GM04504 (cell line): ENCODE data around the gene LGR4.

Experiments used
- DNase-seq: peaks from one replicate; pipeline ENCODE4 v3.0.0-alpha.2; 2012; ENCODE audit warnings: low read depth

The LGR4 gene

DNA sequence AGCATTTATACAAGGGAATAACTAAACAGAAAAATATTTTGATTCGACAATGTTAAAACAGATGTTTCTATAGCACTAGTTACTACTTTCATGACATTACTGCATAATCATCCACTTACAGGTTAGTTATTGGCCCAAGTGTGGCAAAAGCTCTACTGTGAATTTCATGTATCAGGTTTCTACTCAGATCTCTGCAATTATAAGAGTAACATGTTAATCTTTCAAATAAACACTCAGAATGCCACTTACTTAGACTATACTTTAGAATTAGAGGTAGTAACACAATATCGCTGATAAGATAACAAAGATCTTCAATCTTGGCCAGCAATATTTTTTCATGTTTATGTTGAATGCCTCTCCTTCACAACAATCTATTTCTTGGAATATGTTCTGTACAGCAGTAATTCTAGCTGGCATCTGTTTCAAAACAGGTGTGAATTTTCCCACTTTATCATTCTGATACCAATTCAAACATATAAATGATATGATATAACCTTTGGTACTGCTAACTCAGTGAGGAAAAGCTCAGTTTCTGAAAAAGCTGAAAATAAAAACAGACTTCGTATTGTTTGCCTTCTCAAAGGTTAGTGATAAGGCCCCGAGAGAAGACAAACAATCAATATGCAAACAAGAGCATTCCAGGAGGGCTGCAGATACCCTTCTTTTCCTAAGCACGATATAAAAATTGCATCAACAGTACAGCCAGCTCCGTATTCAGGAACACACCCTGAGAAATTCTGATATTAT is 98.6 kb downstream of the LGR4 start:
- no peak for DNase-seq

DNA sequence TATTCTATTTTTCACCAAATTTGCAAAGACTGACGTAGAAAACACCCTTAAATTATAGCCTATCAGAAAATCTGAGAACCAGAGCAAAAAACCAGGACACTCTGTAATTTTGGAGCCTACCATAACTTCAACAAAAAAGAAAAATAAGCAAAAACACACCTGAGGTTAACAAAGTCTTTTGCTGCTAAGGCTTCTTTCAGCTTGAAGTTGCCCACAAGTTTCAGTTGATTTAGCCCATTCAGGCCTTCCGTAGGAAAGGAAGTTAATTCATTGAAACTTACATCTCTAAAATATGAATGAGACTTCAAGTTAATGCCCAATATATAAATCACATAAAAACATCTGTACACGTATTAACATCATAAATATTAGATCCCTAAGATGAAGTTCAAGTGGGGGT is 99.2 kb downstream of the LGR4 start:
- no peak for DNase-seq

DNA sequence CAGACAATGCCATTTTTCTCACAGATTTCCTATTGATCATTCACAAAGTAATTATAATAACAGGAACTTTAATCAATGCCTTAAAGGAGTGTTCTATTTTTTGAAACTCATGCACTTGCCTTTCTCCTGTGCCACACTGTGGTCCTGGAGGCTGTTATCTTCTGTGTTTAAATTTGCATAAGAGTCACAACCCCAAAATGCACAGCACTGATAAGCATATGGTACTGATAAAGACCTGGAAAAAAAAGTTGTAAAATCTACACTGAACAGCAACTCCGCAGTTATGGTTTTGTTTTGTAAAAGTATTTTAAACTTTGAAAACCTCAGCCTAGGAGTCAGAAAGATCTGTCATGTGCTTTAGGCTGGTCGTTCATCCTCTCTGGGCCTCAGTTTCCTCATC is 100.4 kb downstream of the LGR4 start:
- no peak for DNase-seq

DNA sequence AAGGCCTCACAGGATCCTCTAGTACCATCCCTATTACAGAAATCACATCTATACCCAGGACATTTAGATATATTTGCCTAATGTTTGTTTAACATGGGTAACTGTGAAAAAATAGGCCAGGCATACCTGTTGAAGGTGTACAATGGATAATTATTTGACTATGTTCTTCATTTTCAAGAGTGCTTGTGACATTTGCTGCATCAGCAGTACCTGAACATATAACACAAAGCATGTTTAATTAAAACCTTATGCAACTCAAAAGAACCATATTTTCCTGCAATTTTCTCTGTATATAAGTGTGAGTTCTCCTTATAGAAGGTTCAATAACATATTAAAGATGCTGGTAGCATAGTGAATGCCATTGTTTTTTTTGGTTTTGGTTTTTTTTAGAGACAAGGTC is 101.1 kb downstream of the LGR4 start:
- no peak for DNase-seq

DNA sequence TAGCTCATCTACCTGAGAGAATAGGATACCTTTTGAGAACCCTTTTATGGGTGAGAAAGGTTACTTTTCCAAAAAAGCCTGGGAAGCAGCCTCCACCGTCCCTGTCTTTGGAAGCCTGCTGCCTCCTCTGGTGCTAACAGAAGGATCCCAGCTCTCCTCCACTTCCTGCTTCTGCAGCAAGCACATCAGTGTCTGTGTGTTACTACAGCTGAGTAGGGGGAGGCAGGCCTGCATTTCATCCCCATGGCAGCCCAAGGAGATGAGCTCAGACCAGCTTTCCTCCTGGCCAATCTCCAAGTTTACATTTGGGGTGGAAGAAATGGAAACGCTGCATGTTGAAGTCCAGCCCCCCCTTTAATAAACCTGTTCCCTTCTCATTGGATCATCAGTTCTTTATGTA is 102.2 kb downstream of the LGR4 start:
- DNase-seq = no peak

DNA sequence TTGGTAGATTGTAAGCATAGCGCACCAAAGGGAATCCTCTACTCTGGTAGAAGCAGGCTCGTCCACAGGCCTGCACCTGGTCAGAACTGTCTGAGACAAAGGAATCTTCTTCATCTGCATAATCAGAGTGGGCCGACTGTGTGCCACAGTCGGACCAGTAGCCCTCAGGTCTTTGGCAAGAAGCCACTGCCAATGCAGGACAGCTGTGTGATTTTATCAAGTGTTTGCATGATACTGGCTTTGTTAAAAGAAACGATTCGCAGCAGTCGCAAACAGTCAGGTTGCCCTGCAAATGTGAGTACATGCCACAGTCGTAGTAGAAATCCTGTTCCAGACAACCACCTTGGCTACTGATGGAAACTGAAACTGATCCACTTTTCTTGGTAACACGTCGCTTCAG is 104.7 kb downstream of the LGR4 start:
- no peak for DNase-seq

DNA sequence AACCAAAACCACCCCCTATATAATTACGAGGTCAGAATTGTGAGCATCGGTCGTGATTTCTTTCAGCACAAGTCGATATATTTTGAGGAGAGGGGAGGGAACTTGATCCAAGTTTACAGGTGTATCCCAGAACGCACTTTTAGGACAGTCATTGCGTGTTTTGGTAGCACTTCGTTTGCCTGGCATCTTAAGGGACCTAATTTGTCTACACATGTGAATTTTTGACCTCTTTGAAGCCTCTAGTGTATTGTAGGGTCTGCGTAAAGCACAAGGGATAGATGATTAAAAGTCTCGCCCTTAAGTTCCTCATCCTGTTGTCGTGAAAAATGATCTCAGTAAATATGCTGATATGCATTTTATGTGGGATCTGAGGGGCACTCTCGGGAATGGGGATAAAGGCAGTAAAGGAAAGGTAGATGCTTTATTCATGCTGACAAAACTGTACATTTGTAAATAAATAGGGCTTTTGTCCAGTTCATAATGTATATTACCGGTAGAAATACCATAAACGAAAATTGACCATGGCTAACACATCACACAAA is 108.9 kb downstream of the LGR4 start:
- DNase-seq = no peak

DNA sequence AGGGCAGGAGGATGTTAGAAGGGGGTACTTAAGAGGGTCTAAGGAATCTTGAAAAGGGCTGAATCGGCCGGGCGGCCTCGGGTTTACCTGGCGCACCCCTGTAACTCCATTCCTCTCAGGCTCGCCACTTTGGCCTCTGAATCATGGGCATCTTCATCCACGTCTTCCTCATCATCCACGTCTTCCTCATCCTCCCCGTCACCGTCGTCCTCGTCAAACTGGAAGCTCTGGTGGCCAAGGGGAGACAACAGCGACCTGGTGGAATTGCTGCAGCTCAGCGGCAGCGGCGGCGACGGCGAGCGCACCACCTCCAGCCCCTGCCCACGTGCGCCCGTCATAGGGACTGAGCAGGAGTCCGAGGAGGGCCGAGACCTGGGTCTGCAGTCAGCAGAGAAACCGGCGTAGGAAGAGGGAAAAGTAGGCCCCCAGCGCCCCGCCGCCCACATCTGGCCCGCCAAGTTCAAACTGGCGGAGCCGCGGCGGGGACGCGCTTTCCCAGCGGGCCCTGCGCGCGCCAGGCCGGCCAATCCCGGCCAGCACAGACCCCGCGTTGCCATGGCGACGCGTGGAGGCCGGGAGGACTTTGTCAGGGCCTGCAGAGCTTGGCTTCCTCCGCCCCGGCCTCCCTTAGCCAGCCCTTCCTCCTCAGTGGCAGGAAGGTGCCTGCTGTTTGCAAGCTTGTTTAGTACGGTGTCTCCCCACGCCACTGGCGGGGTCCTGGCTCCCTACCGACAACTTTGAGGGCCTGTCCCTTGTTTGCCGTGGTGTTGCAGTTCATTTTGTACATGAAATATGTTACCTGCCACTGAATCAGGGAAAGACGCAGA is 109.6 kb downstream of the LGR4 start, which contains the start of gene CCDC34:
Gene CCDC34, minus strand, starts transcription at position 467 of the 827 bp plus-strand sequence. Its CDS starts 21 bp downstream, at position 446.
- peak; percentile 85 for DNase-seq

DNA sequence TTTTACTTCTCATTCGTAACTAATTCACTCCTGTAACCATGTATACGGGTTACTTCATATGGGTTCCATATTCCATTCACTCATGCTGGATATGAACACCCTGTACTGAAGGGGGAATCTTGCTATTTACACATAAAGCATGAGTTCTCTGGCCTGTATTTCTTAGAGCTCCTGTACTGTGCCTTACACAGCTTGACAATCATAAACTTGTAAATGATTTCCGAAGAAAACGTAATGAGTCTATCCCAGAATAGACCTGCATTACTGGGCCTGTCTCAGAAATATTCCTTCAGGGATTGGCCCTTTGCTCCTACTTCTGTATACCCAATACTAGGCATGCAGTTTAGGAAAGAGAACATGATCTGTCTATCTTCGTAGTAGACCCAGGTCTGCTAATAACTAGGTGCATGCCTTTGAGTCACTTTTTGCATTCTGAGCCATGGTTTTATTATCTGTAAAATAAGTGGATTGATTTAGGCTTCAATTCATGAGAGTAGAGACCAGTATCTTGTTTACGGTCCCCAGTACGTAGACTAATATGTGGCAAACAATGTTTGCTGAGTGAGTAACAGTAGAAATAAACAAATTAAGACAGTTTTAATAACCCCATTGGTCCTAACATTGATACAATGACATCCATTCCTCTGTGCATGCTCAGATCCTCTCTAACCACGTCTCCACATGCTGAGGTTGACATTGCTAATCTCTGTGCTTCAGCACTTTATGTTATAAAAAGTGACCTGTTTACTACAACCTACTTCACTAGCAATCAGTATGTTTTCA is 110.8 kb downstream of the LGR4 start:
- DNase-seq = no peak

DNA sequence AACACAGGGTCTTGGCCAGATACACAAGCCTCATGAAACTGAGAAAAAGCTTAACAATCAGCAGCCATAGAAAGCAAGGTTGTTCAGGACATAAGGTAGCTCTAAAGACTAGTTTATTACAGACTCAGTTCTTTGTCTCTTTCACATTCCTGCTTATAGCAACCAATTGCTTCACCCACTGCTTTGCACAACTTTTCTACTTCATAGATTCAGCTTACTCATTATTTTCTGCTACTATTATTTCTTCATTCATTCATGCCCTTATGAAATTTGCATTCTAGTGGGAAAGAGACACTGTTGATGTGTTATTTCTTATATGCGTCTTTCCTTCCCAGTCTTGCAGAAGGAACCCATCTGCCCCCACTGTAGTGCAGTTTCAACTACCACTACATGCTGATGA is 114.3 kb downstream of the LGR4 start:
- DNase-seq = no peak

DNA sequence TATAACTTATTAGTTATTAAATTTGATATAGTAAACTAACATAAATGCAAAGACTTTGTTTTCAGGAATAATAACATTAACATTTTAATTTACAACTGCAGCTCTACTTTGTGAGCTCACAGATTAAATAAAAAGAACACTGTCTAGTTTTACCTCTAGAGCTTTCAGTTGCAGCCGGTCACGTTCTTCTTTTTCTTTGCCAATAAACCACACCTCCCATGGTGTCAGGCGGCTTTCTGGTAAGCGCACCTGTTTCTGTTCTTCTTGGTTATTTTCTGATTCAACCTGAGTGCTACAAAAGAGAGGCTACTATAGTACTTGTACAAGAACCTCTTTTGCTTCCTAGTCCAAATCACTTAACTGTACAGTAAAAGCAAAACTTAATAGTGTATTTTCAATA is 115.3 kb downstream of the LGR4 start:
- DNase-seq = no peak

DNA sequence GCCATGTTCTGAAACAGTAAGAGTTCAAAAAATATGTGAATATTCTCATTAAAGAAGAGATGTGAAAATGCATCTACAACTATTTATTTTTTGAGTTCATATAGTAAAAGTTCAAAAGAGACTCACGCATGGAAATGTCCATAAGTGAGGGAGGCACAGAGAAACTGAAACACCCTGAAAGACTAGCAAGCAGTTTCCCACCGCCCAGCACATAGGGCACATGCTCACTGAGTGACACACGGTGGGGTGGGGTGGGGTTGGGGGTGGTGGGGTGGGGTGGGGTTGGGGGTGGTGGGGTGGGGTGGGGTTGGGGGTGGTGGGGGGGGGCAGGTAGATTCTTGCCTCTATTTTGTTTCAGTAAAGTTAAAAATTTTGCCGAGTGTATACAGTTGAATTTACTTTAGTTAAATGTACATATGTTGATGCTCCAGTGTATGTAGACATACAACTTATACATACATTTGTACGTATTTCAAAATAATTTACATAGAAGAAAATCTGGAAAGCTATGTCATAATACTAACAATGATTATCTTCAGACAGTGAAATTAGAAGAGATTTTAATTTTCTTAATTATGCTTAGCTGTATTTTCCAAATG is 115.9 kb downstream of the LGR4 start:
- DNase-seq = no peak

DNA sequence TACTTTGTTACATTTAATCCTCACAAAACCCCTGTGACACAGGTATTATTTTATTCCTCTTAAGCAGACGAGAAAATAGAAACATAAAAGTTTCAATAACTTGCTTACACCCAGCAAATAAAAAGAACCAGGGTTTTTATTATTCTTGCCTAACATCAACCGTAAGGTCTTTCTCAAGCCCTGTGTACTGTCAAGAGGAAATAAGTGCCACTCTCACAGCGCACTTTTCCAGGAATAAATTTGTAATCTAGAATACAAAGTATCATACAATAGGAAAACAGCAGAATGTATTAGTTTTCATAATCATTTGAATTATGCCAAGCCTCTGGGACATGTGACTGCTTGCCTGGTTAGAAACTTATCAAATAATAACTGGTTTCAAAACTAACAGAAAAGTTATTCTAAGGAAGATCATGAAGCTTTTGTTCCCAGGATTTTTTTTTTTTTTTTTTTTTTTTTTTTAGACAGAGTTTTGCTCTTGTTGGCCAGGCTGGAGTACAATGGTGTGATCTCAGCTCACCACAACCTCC is 117.0 kb downstream of the LGR4 start:
- DNase-seq = no peak

DNA sequence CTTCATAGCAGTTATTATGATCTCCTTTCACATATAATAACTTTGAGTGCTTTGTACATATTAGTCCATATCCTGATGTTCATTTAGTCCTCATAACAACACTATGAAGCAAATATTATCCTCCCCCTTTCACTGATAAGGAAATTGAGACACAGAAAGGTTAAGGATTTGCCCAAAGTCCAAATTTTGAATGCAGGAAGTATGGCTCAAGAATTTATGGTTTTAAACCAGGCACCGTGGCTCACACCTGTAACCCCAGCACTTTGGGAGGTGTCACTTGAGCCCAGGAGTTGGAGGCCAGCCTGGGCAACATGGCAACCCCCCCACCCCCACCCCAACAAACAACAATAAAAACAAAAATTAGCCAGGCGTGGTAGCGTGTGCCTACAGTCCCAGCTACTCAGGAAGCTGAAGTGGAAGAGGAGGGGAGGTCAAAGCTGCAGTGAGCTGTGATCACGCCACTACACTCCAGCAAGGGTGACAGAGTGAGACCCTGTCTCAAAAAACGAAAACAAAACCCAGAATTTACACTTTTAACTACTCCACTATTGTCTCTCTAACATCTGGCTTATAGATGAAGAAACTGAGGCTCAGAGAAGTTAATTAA is 118.1 kb downstream of the LGR4 start:
- no peak for DNase-seq

DNA sequence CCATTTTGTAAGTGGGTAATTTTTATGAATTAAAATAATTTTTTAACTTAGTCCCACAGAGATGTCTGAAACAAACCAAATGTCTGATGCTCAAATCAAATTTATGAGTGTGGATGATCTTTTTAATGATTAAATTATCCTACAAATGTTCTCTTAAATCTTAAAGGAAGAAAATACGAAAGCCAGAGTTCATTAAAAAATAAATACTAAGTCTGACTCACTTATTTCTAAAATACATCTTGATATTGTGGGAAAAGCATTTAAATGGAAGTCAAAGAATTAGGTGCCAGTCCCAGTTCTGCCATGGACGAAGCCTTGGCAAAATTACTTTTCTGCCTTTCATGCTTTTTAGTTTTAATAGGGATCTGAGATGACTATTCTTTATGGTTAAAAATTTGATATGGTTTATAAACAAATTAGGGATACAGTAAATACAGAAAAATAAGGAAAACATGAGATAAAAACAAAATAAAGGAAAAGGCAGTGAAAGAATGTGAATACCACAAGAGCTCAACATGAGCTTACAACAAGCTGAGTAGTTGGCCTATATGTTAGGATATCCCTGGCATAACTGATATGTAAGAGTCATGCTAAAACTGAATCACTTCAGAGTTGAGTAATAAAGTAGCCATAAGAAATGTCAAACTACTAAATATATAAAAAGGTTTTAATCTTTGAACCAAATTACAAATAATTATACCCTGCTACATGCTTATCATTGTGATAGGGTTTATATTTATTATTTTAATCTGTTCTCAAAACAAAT is 118.8 kb downstream of the LGR4 start:
- DNase-seq = no peak

DNA sequence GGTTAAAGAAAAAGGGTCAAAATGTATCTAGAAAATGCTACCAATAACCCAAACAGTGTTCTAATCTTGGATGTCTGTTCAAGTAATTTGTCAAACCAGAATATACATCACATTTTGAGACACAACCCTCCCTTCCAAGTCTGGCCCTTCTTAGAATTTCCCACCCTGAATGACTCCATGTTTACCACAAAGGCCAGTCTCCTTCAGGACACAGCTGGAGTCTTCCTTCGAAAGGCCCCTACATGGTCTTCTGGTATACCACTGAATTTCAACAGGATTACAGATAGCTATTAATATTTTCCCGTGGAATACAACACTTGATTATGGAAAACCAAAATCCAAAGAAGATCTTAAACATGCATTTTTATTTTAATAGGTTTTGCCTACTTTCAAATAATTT is 119.8 kb downstream of the LGR4 start:
- no peak for DNase-seq

DNA sequence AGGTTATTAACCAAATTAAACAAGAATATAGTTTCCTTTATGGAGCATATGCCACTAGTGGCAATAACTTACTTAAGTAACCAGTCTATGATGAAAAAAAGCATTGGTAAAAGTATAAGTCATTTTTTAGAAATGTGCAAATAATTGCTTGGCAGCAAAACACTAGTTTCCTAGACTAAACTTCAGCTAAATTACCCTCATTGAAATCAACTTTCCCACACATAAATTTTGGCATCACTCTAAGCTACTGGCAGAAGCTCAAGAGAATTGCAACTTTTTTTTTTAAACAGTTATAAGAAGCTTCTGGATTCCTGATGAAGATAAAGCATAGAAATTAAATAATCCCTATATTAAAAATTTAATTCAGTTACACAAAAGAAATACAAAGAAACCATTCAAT is 122.1 kb downstream of the LGR4 start:
- no peak for DNase-seq

DNA sequence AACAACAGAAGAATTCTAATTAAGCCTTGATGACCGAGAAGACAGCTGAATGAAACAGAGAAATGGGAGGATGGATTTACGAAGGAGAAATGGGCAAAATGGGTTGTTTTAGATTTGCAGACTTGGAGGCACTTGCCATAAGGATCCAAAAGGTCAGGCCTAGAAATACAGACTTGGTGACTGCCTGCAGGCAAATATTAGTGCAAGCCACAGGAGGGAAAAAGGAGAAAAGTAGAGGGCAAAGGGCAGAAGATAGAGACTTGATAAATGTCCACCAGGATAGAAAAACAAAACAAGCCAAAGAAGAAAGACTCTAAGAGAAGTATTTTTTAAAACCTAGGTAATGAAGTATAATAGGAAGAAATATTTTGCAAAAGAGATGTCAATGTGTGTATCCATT is 122.7 kb downstream of the LGR4 start:
- DNase-seq = no peak

DNA sequence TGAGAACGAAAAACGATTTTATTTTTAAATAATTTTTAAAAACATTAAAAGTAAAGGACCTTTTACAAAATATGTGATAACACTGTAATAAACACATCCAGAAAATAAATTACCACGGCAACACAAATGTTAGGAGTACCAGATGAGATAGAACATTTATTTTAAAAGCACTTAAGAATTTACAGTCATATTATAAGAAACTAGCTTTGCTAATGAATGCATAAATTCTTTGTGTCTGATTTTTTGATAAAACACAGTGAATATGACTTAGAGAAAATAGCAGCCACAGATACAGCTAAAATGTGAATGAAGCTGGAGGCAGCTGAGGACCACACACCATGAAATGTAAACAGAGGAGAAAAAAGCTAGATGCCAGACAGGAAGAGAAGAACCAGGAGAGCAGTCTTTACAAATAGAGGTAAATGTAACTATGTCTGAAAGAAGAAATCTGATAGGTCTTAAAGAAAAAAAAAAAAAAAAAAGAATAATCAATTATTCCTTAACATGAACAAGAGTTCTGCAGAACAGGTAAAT is 124.2 kb downstream of the LGR4 start:
- no peak for DNase-seq
